ENCODE data around the gene LOXHD1. TPM values are rescaled to one million over a fixed set of nuclear protein-coding genes. Genes with fewer than 3 reads are reported as not detected.

The LOXHD1 gene
- total and polyA plus RNA-seq, 8 donors = 0.12 to 0.46 (median 0.15) TPM; not detected in 2

DNA sequence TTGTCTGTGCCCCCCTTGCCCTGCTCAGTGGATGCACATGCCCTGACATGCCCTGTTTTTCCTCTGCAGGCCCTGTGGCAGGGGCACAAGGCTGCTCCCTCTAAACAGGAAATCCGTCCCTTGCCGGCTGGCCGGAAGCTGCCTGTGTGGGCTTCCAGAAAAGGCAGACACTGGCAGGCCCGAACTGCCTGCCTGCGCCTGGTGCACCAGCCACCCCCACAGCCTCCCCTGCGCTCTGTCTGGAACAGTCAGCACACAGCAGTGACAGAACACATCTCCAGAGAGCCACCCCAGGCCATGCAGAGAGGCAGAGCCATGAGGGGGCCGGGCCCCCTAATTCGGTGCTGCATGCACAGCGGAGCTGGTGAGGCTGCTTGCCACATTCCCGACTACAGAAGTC is 33.5 kb downstream of the LOXHD1 start:
- FAIRE-seq = no peak
- intact Hi-C loops (cut with DNase I) = loop anchor here in 1 of 3 donors (10.0 kb wide), 1 partner anchor 61 kb away; no protein-coding TSS in a partner anchor
- TF ChIP-seq, protein P1, sequence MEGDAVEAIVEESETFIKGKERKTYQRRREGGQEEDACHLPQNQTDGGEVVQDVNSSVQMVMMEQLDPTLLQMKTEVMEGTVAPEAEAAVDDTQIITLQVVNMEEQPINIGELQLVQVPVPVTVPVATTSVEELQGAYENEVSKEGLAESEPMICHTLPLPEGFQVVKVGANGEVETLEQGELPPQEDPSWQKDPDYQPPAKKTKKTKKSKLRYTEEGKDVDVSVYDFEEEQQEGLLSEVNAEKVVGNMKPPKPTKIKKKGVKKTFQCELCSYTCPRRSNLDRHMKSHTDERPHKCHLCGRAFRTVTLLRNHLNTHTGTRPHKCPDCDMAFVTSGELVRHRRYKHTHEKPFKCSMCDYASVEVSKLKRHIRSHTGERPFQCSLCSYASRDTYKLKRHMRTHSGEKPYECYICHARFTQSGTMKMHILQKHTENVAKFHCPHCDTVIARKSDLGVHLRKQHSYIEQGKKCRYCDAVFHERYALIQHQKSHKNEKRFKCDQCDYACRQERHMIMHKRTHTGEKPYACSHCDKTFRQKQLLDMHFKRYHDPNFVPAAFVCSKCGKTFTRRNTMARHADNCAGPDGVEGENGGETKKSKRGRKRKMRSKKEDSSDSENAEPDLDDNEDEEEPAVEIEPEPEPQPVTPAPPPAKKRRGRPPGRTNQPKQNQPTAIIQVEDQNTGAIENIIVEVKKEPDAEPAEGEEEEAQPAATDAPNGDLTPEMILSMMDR (IDR thresholded peaks at IDR 0.05) = no peak
- Histone ChIP-seq H3K27ac (no peak overlapping the region), H3K4me1 (no peaks in the 10 kb centered on the region), H3K9me3 (no peaks in the 10 kb centered on the region), H3K36me3 (no peaks in the 10 kb centered on the region), H3K4me3 (no peak overlapping the region), H3K27me3 (no peaks in the 10 kb centered on the region)
- DNase-seq = no peak
- ATAC-seq = no peak
- WGBS, 2 donors = 59 to 69% methylated on average over 10 of the region's 10 CpGs

DNA sequence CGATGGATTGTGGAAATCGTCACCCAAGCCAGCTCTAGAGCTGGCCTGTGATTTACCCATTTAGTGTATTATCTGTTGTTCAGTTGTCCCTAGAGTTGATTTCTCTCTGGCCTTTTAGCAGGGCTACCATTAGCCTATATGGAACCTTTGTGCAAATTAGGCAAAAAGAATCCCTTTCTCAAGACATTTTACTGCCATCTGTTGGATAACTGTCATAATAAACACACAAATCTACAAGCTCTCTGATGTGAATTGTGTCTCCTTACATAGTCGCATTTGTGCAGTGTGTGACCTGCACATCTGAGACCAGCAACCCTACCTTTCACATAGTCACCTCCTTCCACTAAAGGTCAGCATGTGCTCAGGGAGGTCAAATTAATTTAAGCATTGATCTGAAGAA is 34.0 kb downstream of the LOXHD1 start:
- DNase-seq (no peak), ATAC-seq (no peak), FAIRE-seq (no peak)
- intact Hi-C loops (cut with DNase I) = loop anchor here in 1 of 3 donors (10.0 kb wide), 1 partner anchor 62 kb away; no protein-coding TSS in a partner anchor
- WGBS, 2 donors = 84 to 85% methylated on average over 3 of the region's 3 CpGs
- Histone ChIP-seq H3K36me3 (no peaks in the 10 kb centered on the region), H3K4me1 (no peaks in the 10 kb centered on the region), H3K9me3 (no peaks in the 10 kb centered on the region), H3K27me3 (no peaks in the 10 kb centered on the region), H3K4me3 (no peak overlapping the region), H3K27ac (no peak overlapping the region)
- TF ChIP-seq, protein P1 (IDR thresholded peaks at IDR 0.05) = no peak

DNA sequence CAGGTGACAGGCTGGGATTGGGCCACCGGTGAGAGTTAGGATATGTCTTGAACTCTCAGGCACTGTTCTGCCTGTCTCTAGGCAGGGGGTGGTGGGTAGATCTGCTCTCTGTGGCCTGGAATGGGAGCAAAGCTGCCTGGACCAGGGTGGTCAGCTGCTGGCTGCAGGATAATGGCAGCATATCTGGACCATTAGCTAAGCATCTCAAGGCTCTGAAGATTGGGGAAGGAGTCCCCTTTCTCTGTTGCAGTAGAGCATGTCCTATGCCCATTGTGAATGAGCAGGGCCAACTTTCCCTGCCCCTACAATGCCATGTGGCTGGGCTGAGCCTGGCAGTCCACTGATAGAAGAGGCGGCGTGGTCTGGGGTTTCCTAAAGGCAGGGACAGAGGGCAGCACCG is 34.6 kb downstream of the LOXHD1 start:
- Histone ChIP-seq H3K4me1 (no peaks in the 10 kb centered on the region), H3K27me3 (no peaks in the 10 kb centered on the region), H3K9me3 (no peaks in the 10 kb centered on the region), H3K36me3 (no peaks in the 10 kb centered on the region), H3K4me3 (no peak overlapping the region), H3K27ac (no peak overlapping the region)
- DNase-seq = no peak
- TF ChIP-seq, protein P1 (IDR thresholded peaks at IDR 0.05) = no peak
- no peak for FAIRE-seq
- intact Hi-C loops (cut with DNase I) = loop anchor here in 1 of 3 donors (10.0 kb wide), 1 partner anchor 62 kb away; no protein-coding TSS in a partner anchor
- 88 to 90% methylated on average over 4 of the region's 4 CpGs for WGBS, 2 donors
- no peak for ATAC-seq

DNA sequence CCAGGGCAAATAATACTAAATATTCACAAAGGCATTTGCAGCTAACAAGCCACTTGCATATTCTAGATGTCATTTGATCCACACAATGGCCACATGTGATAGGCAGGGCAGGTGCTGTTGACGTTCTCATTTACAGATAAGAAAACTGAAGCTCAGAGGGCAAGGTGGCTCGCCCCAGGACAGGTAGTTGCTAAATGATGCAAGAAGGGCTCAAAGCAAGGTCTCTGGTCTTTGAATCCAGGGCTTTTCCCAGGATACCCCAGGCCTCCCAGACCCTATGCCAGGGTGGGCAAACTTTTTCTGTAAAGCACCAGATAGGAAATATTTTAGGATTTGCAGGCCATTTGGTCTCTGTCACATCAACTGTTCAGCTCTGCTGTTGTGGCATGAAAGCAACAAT is 35.1 kb downstream of the LOXHD1 start:
- H3K9me3 ChIP-seq = no peaks in the 10 kb centered on the region
- intact Hi-C loops (cut with DNase I) = loop anchor here in 1 of 3 donors (10.0 kb wide), 1 partner anchor 63 kb away; no protein-coding TSS in a partner anchor
- no peak for ATAC-seq

More for the DNA sequence above, 35.1 kb downstream of the LOXHD1 start:
- Histone ChIP-seq H3K27ac (no peak overlapping the region), H3K36me3 (no peaks in the 10 kb centered on the region), H3K27me3 (no peaks in the 10 kb centered on the region), H3K4me3 (no peak overlapping the region), H3K4me1 (no peaks in the 10 kb centered on the region)
- WGBS, 2 donors = 36 to 37% methylated on average over 2 of the region's 2 CpGs
- TF ChIP-seq, protein P1 (IDR thresholded peaks at IDR 0.05) = no peak
- FAIRE-seq (no peak), DNase-seq (no peak)

All from pancreas (tissue), 10 donors.